A549 (cell line): ENCODE data around the gene PRODH. TPM values are rescaled to one million over a fixed set of nuclear protein-coding genes. Genes with fewer than 3 reads are reported as not detected.
A peak's percentile ranks its signal among the peaks of the same experiment; 100 is the strongest.
"Not testable (repeated sequence)": the region's sequence is repeated elsewhere in the genome, so short reads cannot be mapped to it uniquely, and the experiment has no call there.

Experiments used
- ATAC-seq, 2 experiments: fragments of 200-7000 bp in 1 of 2; fragments of >200 bp in 1 of 2; cut with Nextera tagmentation in 1 of 2; cut with Tn5 transposase in 1 of 2; 3 replicates each; pipeline versions ENCODE4 v1.8.0 to v1.9.1; 2018 to 2020; ENCODE audit warnings: mild to moderate bottlenecking in 1 of 2, moderate library complexity in 1 of 2
- CTCF ChIA-PET: fragments of 300-600 bp; sonication (Branson Sonifier 250); formaldehyde crosslinking; extraction: SDS; loops from one replicate; lab custom pipeline; 2021; ENCODE audit warnings: antibody characterized with exemption, inconsistent platforms; lab: Yijun Ruan, JAX
- POLR2A ChIA-PET: fragments of 350-600 bp; formaldehyde crosslinking; extraction: SDS; loops from one replicate; lab custom pipeline; 2021; ENCODE audit warnings: antibody characterized with exemption, inconsistent platforms; lab: Yijun Ruan, JAX
- DNase-seq, 2 experiments: peaks; one replicate each; pipeline versions ENCODE4 v3.0.0 to v3.0.0-alpha.2; 2011 to 2016; ENCODE audit warnings: low read depth in 1 of 2, low spot score in 1 of 2
- FAIRE-seq: peaks from 2 replicates; lab custom pipeline; 2011; peaks lifted over from hg19 to GRCh38; lab: Jason Lieb, UNC
- H3K27ac ChIP-seq, 2 experiments: fragments of >200 bp; sonication (Bioruptor Twin); formaldehyde crosslinking; 3 replicates each; pipeline ENCODE4 v1.5.1; 2016 to 2017
- H3K4me1 ChIP-seq: fragments of >200 bp; sonication (Bioruptor Twin); formaldehyde crosslinking; 3 replicates; pipeline ENCODE4 v1.6.1; 2016
- H3K4me2 ChIP-seq: fragments of >200 bp; sonication (Bioruptor Twin); formaldehyde crosslinking; 3 replicates; pipeline ENCODE4 v1.6.1; 2016
- H3K4me3 ChIP-seq: fragments of >200 bp; sonication (Bioruptor Twin); formaldehyde crosslinking; 3 replicates; pipeline ENCODE4 v1.5.1; 2016
- H3K9me3 ChIP-seq: fragments of >200 bp; sonication (Bioruptor Twin); formaldehyde crosslinking; 3 replicates; pipeline ENCODE4 v1.6.1; 2016
- CHD2 ChIP-seq: fragments of 150-350 bp; IDR thresholded peaks from 2 replicates; pipeline ENCODE4 v1.6.1; 2014; ENCODE audit warnings: low read length; ENCODE audit not compliant: partially characterized antibody
- CTCF ChIP-seq: fragments of >200 bp; sonication (Bioruptor Twin); formaldehyde crosslinking; IDR thresholded peaks from 3 replicates; pipeline ENCODE4 v1.5.1; 2016
- E2F6 ChIP-seq: IDR thresholded peaks from 2 replicates; pipeline ENCODE4 v1.6.1; 2012; ENCODE audit warnings: low read depth, borderline replicate concordance
- ESRRA ChIP-seq: fragments of 150-350 bp; IDR thresholded peaks from 2 replicates; pipeline ENCODE4 v1.6.1; 2014; ENCODE audit warnings: mild to moderate bottlenecking, low read length, borderline replicate concordance
- FOSL2 ChIP-seq, 2 experiments: fragments of 450-650 bp in 1 of 2; fragments of >200 bp in 1 of 2; sonication (Bioruptor Twin) in 1 of 2; formaldehyde crosslinking; IDR thresholded peaks; 2 replicates each; pipeline versions ENCODE4 v1.5.0 to v1.6.1; 2016 to 2020; ENCODE audit warnings: mild to moderate bottlenecking in 1 of 2, moderate library complexity in 1 of 2
- HOXA7 ChIP-seq: fragments of 250-450 bp; sonication (Bioruptor Pico); IDR thresholded peaks from 2 replicates; pipeline ENCODE4 v1.5.0; 2020; ENCODE audit warnings: mild to moderate bottlenecking, moderate library complexity
- JUNB ChIP-seq: fragments of >200 bp; sonication (Bioruptor Twin); formaldehyde crosslinking; IDR thresholded peaks from 2 replicates; pipeline ENCODE4 v1.6.1; 2016
- MAFK ChIP-seq: fragments of 450-650 bp; IDR thresholded peaks from 2 replicates; pipeline ENCODE4 v1.6.1; 2014; ENCODE audit not compliant: partially characterized antibody
- NFE2L2 ChIP-seq: fragments of 150-350 bp; conservative IDR thresholded peaks from 2 replicates; pipeline ENCODE4 v1.6.1; 2014; ENCODE audit warnings: low read length
- NPAS2 ChIP-seq: fragments of 250-450 bp; sonication (Bioruptor Pico); IDR thresholded peaks from 2 replicates; pipeline ENCODE4 v1.8.0; 2022; ENCODE audit warnings: mild to moderate bottlenecking, moderate library complexity, borderline replicate concordance
- NR3C1 ChIP-seq: fragments of >200 bp; sonication (Bioruptor Twin); formaldehyde crosslinking; IDR thresholded peaks from 3 replicates; pipeline ENCODE4 v1.6.1; 2017
- POLR2AphosphoS2 ChIP-seq: conservative IDR thresholded peaks from 2 replicates; pipeline ENCODE4 v1.6.1; 2012; ENCODE audit warnings: low read length, improper control_type of control experiment, inconsistent platforms
- RAD21 ChIP-seq, 2 experiments: fragments of >200 bp in 1 of 2; sonication (Bioruptor Twin) in 1 of 2; formaldehyde crosslinking in 1 of 2; IDR thresholded peaks in 1 of 2; conservative IDR thresholded peaks in 1 of 2; 2 replicates in 1 of 2; 3 replicates in 1 of 2; pipeline ENCODE4 v1.6.1; 2012 to 2018; ENCODE audit warnings: inconsistent platforms in 1 of 2
- RCOR1 ChIP-seq: fragments of 150-350 bp; IDR thresholded peaks from 2 replicates; pipeline ENCODE4 v1.6.1; 2014; ENCODE audit warnings: antibody characterized with exemption, low read length, low read depth
- SMC3 ChIP-seq: fragments of >200 bp; sonication (Bioruptor Twin); formaldehyde crosslinking; IDR thresholded peaks from 3 replicates; pipeline ENCODE4 v1.6.1; 2018; ENCODE audit warnings: inconsistent platforms
- TP53 ChIP-seq: fragments of 250-450 bp; sonication (Bioruptor Pico); IDR thresholded peaks from 2 replicates; pipeline ENCODE4 v1.5.0; 2021; ENCODE audit warnings: mild to moderate bottlenecking, moderate library complexity
- ZNF302 ChIP-seq: fragments of 250-450 bp; sonication (Bioruptor Pico); IDR thresholded peaks from 2 replicates; pipeline ENCODE4 v1.9.0; 2021; ENCODE audit warnings: inconsistent platforms, mild to moderate bottlenecking, moderate library complexity
- WGBS: methylation state at CpG from one replicate; pipeline ENCODE4 v1.1.6; 2017; ENCODE audit errors: missing lambda C conversion rate; 5-methylcytosine and 5-hydroxymethylcytosine counted together
- polyA plus RNA-seq, 4 experiments: library from polyadenylated mRNA; depleted of rRNA in 3 of 4; stranded (reverse); fragments of >200 nt; fragmentation: RNase III in 1 of 4; extraction: RNeasy Plus Mini Kit Qiagen cat#74134 plus additional on column Dnase treatment in 1 of 4; gene quantifications; 2 replicates in 3 of 4; 3 replicates in 1 of 4; pipeline ENCODE4 v1.2.3, GENCODE V29; 2011 to 2017
- TF ChIP-seq, protein P1 (sequence below): fragments of 250-450 bp; sonication (Bioruptor Pico); IDR thresholded peaks from 2 replicates; pipeline ENCODE4 v1.5.0; 2021; ENCODE audit warnings: mild to moderate bottlenecking, moderate library complexity, borderline replicate concordance

Gene PRODH
- polyA plus RNA-seq, 2 of the 4 experiments (the other 2 are of a cell fraction) = 0.58 to 2.4 TPM

DNA sequence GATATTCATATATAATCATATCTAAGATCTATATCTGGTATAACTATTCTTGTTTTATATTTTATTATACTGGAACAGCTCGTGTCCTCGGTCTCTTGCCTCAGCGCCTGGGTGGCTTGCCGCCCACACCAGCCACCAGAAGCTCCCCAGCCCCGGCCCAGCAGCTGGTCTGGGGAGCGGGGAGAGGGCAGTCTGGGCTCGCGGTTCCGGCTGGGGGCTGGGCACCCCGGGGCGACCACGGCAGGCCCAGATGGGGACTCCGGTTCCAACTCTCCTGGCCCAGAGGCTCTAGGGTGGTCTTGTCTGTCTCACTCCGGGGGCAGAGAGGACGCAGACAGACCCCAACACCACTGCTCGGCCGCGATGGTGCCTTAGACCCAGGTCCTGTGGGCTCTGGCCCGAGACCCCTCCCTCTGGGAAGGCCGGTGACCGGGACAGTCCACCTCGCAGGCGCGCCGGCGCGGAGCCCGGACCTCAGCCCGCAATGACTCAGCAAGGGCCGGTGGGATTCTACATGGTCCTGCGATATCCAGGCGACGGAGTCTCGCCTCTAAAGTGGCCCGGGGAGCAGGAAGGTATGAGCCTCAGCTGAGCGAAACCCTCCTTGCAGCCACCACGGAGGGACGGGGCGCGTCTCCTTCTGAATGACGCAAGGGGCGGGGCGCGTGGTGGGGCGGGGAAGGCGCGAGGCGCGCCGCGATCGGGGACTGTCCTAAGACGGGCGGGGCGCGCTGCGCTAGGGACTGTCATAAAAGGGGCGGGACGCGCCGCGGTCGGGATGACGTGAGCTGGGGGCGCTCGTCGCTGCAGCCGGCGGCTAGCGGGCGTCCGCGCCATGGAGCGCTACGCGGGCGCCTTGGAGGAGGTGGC is 30.3 kb downstream of the PRODH start, which contains the start of gene DGCR6:
TSS of gene DGCR6 (plus strand) at position 781 of the 870 bp plus-strand sequence. CDS start at position 836, 55 bp downstream.
- H3K4me1 ChIP-seq = no peaks in the 10 kb centered on the region
- no peak within 1 kb of the TSS for H3K4me3 ChIP-seq
- no peak for TF ChIP-seq NR3C1
- no peak for TF ChIP-seq FOSL2 (IDR thresholded peaks at IDR 0.05)
- TF ChIP-seq FOSL2 (CRISPR knock-in tag; IDR thresholded peaks at IDR 0.05) = no peak
- TF ChIP-seq RCOR1 = no peak
- no peak for TF ChIP-seq RAD21 (conservative IDR thresholded peaks at IDR 0.05 in 1 of 2, IDR thresholded peaks at IDR 0.05 in 1 of 2)
- no peak for TF ChIP-seq MAFK
- ATAC-seq = peak; percentile 86 to 95
- H3K27ac ChIP-seq = no peak within 1 kb of the TSS
- no peak for DNase-seq
- H3K4me2 ChIP-seq = no peak within 1 kb of the TSS
- H3K9me3 ChIP-seq = no peaks in the 10 kb centered on the region
- POLR2A ChIA-PET = interaction anchor here (0.5 kb wide), 1 partner anchor 756 kb away, joined by 3 read pairs; the partner anchor contains the start of gene USP18
- no CpG with 5 or more reads among the region's 77 CpGs for WGBS
- CTCF ChIA-PET = interaction anchor here (0.5 to 1.4 kb wide), 2 partner anchors 25 to 775 kb away, joined by 3 read pairs; no protein-coding TSS in a partner anchor
- FAIRE-seq = no peak

- CTCF ChIA-PET, H3K4me2 ChIP-seq, H3K27ac ChIP-seq, POLR2A ChIA-PET, H3K9me3 ChIP-seq, DNase-seq, H3K4me1 ChIP-seq, H3K4me3 ChIP-seq, ATAC-seq: not testable (repeated sequence)
- peak; percentile 100 for FAIRE-seq
- WGBS = 43% methylated on average over 6 of the region's 7 CpGs
These were observed 39.9 kb downstream of the PRODH start for GRCh38 chr22:18896037-18896657.

GRCh38 chr22:18893775-18894174 is 42.3 kb downstream of the PRODH start:
- H3K4me1 ChIP-seq, ATAC-seq, FAIRE-seq, DNase-seq, POLR2A ChIA-PET, H3K4me3 ChIP-seq, H3K9me3 ChIP-seq, H3K4me2 ChIP-seq, H3K27ac ChIP-seq, CTCF ChIA-PET: not testable (repeated sequence)
- no CpG with 5 or more reads among the region's 4 CpGs for WGBS

DNA sequence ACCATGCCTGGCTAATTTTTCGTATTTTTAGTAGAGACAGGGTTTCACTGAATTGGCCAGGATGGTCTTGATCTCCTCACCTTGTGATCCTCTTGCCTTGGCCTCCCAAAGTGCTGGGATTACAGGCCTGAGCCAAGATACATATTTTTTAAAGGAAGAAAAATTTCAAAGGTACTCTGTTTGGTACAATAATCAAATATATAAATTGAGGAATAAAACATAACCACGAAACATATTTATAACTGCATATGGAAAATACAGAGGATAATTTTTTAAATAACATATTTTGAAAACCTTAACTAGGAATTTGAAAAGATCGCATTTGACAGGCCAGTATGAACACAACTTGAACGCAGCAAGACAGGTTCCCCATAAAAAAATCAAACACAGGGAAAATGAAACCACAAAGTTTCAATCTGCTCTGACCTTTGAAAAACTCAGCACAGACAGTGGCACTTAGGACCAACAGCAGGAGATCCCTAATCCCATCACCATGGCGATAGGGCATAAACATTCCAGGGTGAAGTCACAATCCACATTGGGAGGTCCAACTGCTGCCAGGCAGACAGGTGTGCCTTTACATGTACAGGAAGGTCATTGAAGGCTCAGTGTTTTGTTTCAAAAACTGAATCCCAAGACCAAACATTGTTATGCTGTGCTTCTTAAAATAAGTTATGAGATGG is 45.4 kb downstream of the PRODH start:
- H3K4me2 ChIP-seq, CTCF ChIA-PET, H3K4me1 ChIP-seq, H3K4me3 ChIP-seq, DNase-seq, H3K27ac ChIP-seq, POLR2A ChIA-PET, ATAC-seq, H3K9me3 ChIP-seq: not testable (repeated sequence)
- peak; percentile 100 for FAIRE-seq
- WGBS = 50% methylated on average over 1 of the region's 5 CpGs

DNA sequence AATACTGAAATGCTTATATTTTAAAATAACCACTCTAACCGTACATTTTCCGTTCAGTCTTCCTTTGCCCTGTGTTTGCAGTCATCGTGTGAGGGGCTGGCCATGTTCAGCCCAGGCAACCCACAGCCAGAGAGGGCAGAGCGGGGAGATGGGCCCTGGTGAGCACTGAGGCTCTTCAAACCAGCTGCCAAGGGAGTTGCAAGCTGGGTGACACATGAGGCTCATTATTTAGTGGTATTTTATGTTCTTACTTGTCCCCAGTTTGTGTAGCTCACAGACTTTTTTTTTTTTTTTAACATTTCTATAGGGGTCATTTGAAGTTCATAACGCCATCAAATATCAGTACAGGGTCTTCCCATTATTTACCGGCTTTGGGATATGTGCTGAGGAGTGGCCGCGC is 48.0 kb downstream of the PRODH start:
- ChIA-PET CTCF (no interaction called here), POLR2A (no interaction called here)
- Histone ChIP-seq H3K4me2 (no peak overlapping the region), H3K4me3 (no peak overlapping the region), H3K27ac (no peak overlapping the region), H3K9me3 (no peaks in the 10 kb centered on the region), H3K4me1 (no peaks in the 10 kb centered on the region)
- WGBS = 66% methylated on average over 2 of the region's 8 CpGs
- FAIRE-seq = no peak
- no peak for ATAC-seq
- DNase-seq = no peak
- TF ChIP-seq, protein P1, sequence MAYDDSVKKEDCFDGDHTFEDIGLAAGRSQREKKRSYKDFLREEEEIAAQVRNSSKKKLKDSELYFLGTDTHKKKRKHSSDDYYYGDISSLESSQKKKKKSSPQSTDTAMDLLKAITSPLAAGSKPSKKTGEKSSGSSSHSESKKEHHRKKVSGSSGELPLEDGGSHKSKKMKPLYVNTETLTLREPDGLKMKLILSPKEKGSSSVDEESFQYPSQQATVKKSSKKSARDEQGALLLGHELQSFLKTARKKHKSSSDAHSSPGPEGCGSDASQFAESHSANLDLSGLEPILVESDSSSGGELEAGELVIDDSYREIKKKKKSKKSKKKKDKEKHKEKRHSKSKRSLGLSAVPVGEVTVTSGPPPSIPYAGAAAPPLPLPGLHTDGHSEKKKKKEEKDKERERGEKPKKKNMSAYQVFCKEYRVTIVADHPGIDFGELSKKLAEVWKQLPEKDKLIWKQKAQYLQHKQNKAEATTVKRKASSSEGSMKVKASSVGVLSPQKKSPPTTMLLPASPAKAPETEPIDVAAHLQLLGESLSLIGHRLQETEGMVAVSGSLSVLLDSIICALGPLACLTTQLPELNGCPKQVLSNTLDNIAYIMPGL = no peak
- TF ChIP-seq HOXA7 (CRISPR knock-in tag) = no peak
- no peak for TF ChIP-seq ZNF302 (CRISPR knock-in tag)
- no peak for TF ChIP-seq CHD2
- TF ChIP-seq TP53 (CRISPR knock-in tag) = no peak
- TF ChIP-seq MAFK = no peak
- TF ChIP-seq ESRRA = no peak
- TF ChIP-seq E2F6 = no peak
- TF ChIP-seq CTCF = no peak
- no peak for TF ChIP-seq SMC3
- no peak for TF ChIP-seq NFE2L2
- no peak for TF ChIP-seq NR3C1
- no peak for TF ChIP-seq POLR2AphosphoS2
- TF ChIP-seq NPAS2 = no peak
- no peak for TF ChIP-seq JUNB
